ENCODE data around the gene ZNF341.

The ZNF341 gene

GRCh38 chr20:33827634-33828325, 96.0 kb downstream of the ZNF341 start:
- DNase-seq: no peak

- DNase-seq: no peak
Observed at GRCh38 chr20:33828326-33828844, 96.6 kb downstream of the ZNF341 start.

- DNase-seq: no peak
Observed at GRCh38 chr20:33828967-33829560, 97.3 kb downstream of the ZNF341 start.

- no peak for DNase-seq
Observed at GRCh38 chr20:33829636-33830035, 97.8 kb downstream of the ZNF341 start.

GRCh38 chr20:33830371-33830770, 98.6 kb downstream of the ZNF341 start:
- DNase-seq: no peak

GRCh38 chr20:33832103-33832804, 100.5 kb downstream of the ZNF341 start:
- no peak for DNase-seq

- DNase-seq: no peak
Observed at GRCh38 chr20:33833333-33833732, 101.5 kb downstream of the ZNF341 start.

- no peak for DNase-seq
Observed at GRCh38 chr20:33835615-33836172, 103.9 kb downstream of the ZNF341 start.

- no peak for DNase-seq
Observed at GRCh38 chr20:33836277-33836676, 104.5 kb downstream of the ZNF341 start.

GRCh38 chr20:33837096-33837830, 105.5 kb downstream of the ZNF341 start:
- DNase-seq: no peak

GRCh38 chr20:33838035-33838864, 106.5 kb downstream of the ZNF341 start:
- no peak for DNase-seq

- DNase-seq: no peak
Observed at GRCh38 chr20:33839591-33839990, 107.8 kb downstream of the ZNF341 start.

GRCh38 chr20:33840160-33840559, 108.4 kb downstream of the ZNF341 start:
- no peak for DNase-seq

GRCh38 chr20:33840759-33841435, 109.1 kb downstream of the ZNF341 start:
- no peak for DNase-seq

- no peak for DNase-seq
Observed at GRCh38 chr20:33841436-33841799, 109.6 kb downstream of the ZNF341 start.

All from activated gamma-delta T cell treated with Interleukin-2 at 50 U/mL for 16 hours (primary cell).